ENCODE results near the gene RIPK4.

Gene RIPK4

GRCh38 chr21:41766883-41767605 is at the start of gene RIPK4:
Gene RIPK4, minus strand, starts transcription at chr21:41767052. Its CDS starts 11 bp downstream, at chr21:41767041.
- no peak for TF ChIP-seq CTCF (IDR thresholded peaks at IDR 0.05; ENCODE audit: low read depth, low read length)
- no peak for DNase-seq (ENCODE audit: extremely low read depth, low read depth)

- no peak for DNase-seq (ENCODE audit: extremely low read depth, low read depth)
- no peak for TF ChIP-seq CTCF (IDR thresholded peaks at IDR 0.05; ENCODE audit: low read depth, low read length)
These were observed 49.1 kb upstream of the RIPK4 start for GRCh38 chr21:41815652-41816582.

- DNase-seq (ENCODE audit: extremely low read depth, low read depth), result no peak
- TF ChIP-seq CTCF (IDR thresholded peaks at IDR 0.05; ENCODE audit: low read depth, low read length), result no peak
These were observed 46.4 kb upstream of the RIPK4 start for GRCh38 chr21:41813226-41813625.

GRCh38 chr21:41812679-41813078 is 45.8 kb upstream of the RIPK4 start:
- TF ChIP-seq CTCF (IDR thresholded peaks at IDR 0.05; ENCODE audit: low read depth, low read length), result no peak
- no peak for DNase-seq (ENCODE audit: extremely low read depth, low read depth)

GRCh38 chr21:41810597-41810932 is 43.7 kb upstream of the RIPK4 start:
- no peak for DNase-seq (ENCODE audit: extremely low read depth, low read depth)
- TF ChIP-seq CTCF (IDR thresholded peaks at IDR 0.05; ENCODE audit: low read depth, low read length), result no peak

- no peak for TF ChIP-seq CTCF (IDR thresholded peaks at IDR 0.05; ENCODE audit: low read depth, low read length)
- no peak for DNase-seq (ENCODE audit: extremely low read depth, low read depth)
These were observed 43.2 kb upstream of the RIPK4 start for GRCh38 chr21:41809891-41810596.

Data from AG09319 (cell line).